Tibial nerve (tissue), 4 donors: ENCODE results near the gene EPB41L4A.

Experiments used
- CTCF ChIP-seq, 5 experiments: fragments of 200-600 bp in 3 of 5; fragments of 450-650 bp in 2 of 5; sonication (generic) in 3 of 5; IDR thresholded peaks; one replicate each; pipeline ENCODE4 v1.5.1; 2016 to 2019; ENCODE audit warnings: antibody characterized with exemption in 5 of 5, mild to moderate bottlenecking in 3 of 5, moderate library complexity in 2 of 5
- EP300 ChIP-seq, 2 donors: sonication (generic); formaldehyde crosslinking; IDR thresholded peaks; one replicate each; pipeline ENCODE4 v1.6.1; 2017; ENCODE audit warnings: antibody characterized with exemption in 2 of 2, mild to moderate bottlenecking in 1 of 2
- POLR2A ChIP-seq, 2 donors: fragments of 450-650 bp; IDR thresholded peaks; one replicate each; pipeline ENCODE4 v1.6.1; 2017; ENCODE audit warnings: antibody characterized with exemption in 2 of 2, mild to moderate bottlenecking in 2 of 2, moderate library complexity in 2 of 2

GRCh38 chr5:112123086-112123485, 296.0 kb downstream of the EPB41L4A start:
- TF ChIP-seq CTCF (IDR thresholded peaks at IDR 0.05) (no peak), EP300 (IDR thresholded peaks at IDR 0.05) (no peak), POLR2A (IDR thresholded peaks at IDR 0.05) (no peak)
